NCI-H226 (cell line): Measurements from ENCODE around the gene ODAD2.
"Not testable (repeated sequence)": the region's sequence is repeated elsewhere in the genome, so short reads cannot be mapped to it uniquely, and the experiment has no call there.

ENCODE experiments used
- DNase-seq: peaks from one replicate; pipeline ENCODE4 v3.0.0-alpha.2; 2015

Gene ODAD2

GRCh38 chr10:27958383-27958782 lies 40.5 kb downstream of the ODAD2 start:
- DNase-seq: not testable (repeated sequence)

GRCh38 chr10:27950242-27950564 lies 48.7 kb downstream of the ODAD2 start:
- DNase-seq: no peak

- no peak for DNase-seq
Measured at GRCh38 chr10:27949528-27950241, 49.2 kb downstream of the ODAD2 start.

- no peak for DNase-seq
Measured at GRCh38 chr10:27948186-27948585, 50.7 kb downstream of the ODAD2 start.

GRCh38 chr10:27947540-27947939 lies 51.3 kb downstream of the ODAD2 start:
- DNase-seq: no peak

GRCh38 chr10:27944005-27944404 lies 54.9 kb downstream of the ODAD2 start:
- DNase-seq: no peak

- no peak for DNase-seq
Measured at GRCh38 chr10:27914888-27915287, 84.0 kb downstream of the ODAD2 start.

- DNase-seq: no peak
Measured at GRCh38 chr10:27912231-27912630, 86.6 kb downstream of the ODAD2 start.

- DNase-seq: peak; percentile 1
Measured at GRCh38 chr10:27911539-27911938, 87.3 kb downstream of the ODAD2 start.

GRCh38 chr10:27911011-27911410 lies 87.9 kb downstream of the ODAD2 start:
- DNase-seq: no peak

- DNase-seq: no peak
Measured at GRCh38 chr10:27908231-27908630, 90.6 kb downstream of the ODAD2 start.

GRCh38 chr10:27899485-27899884 lies 99.4 kb downstream of the ODAD2 start:
- not testable (repeated sequence) for DNase-seq

- no peak for DNase-seq
Measured at GRCh38 chr10:27899058-27899457, 99.8 kb downstream of the ODAD2 start.

- DNase-seq: no peak
Measured at GRCh38 chr10:27893358-27893954, 105.4 kb downstream of the ODAD2 start.

GRCh38 chr10:27890971-27891370 lies 107.9 kb downstream of the ODAD2 start:
- no peak for DNase-seq

- DNase-seq: no peak
Measured at GRCh38 chr10:27889518-27889917, 109.4 kb downstream of the ODAD2 start.

GRCh38 chr10:27884185-27884641 lies 114.7 kb downstream of the ODAD2 start:
- DNase-seq: no peak

- DNase-seq: no peak
Measured at GRCh38 chr10:27878281-27878680, 120.6 kb downstream of the ODAD2 start.

- peak; percentile 3 for DNase-seq
Measured at GRCh38 chr10:27865221-27865635, 133.7 kb downstream of the ODAD2 start.

GRCh38 chr10:27861781-27862180 lies 137.1 kb downstream of the ODAD2 start:
- DNase-seq: no peak

- DNase-seq: no peak
Measured at GRCh38 chr10:27857616-27858015, 141.3 kb downstream of the ODAD2 start.

- no peak for DNase-seq
Measured at GRCh38 chr10:27844223-27844622, 154.7 kb downstream of the ODAD2 start.

- no peak for DNase-seq
Measured at GRCh38 chr10:27838901-27839300, 160.0 kb downstream of the ODAD2 start.

- no peak for DNase-seq
Measured at GRCh38 chr10:27838361-27838760, 160.5 kb downstream of the ODAD2 start.

GRCh38 chr10:27834476-27834875 lies 164.4 kb downstream of the ODAD2 start:
- no peak for DNase-seq
